Neural progenitor cell (in vitro differentiated cells): Measurements from ENCODE around the gene KNL1. TPM values are rescaled to one million over a fixed set of nuclear protein-coding genes. Genes with fewer than 3 reads are reported as not detected.

Experiments
- DNase-seq: peaks from one replicate; pipeline ENCODE4 v3.0.0-alpha.2; 2016; ENCODE audit warnings: low spot score
- H2AFZ ChIP-seq: fragments of 200-600 bp; sonication (generic); replicated peaks from 2 replicates; pipeline ENCODE4 v1.6.1; 2016; ENCODE audit warnings: antibody characterized with exemption
- H3F3A ChIP-seq: fragments of 200-600 bp; sonication (generic); 2 replicates; pipeline ENCODE4 v1.6.1; 2016; ENCODE audit warnings: antibody characterized with exemption, low read depth
- H3K27ac ChIP-seq: fragments of 200-600 bp; sonication (generic); 2 replicates; pipeline ENCODE4 v1.5.1; 2016; ENCODE audit warnings: mild to moderate bottlenecking
- H3K27me3 ChIP-seq: fragments of 200-600 bp; sonication (generic); 2 replicates; pipeline ENCODE4 v1.6.1; 2016; ENCODE audit warnings: mild to moderate bottlenecking, moderate library complexity
- H3K36me3 ChIP-seq: fragments of 200-600 bp; sonication (generic); 2 replicates; pipeline ENCODE4 v1.5.1; 2016
- H3K4me1 ChIP-seq: fragments of 200-600 bp; sonication (generic); 2 replicates; pipeline ENCODE4 v1.6.1; 2016; ENCODE audit warnings: mixed run types
- H3K4me2 ChIP-seq: fragments of 200-600 bp; sonication (generic); 2 replicates; pipeline ENCODE4 v1.6.1; 2016
- H3K4me3 ChIP-seq: fragments of 200-600 bp; sonication (generic); 2 replicates; pipeline ENCODE4 v1.5.1; 2016
- H3K79me2 ChIP-seq: fragments of 200-600 bp; sonication (generic); 2 replicates; pipeline ENCODE4 v1.6.1; 2016; ENCODE audit warnings: low read depth
- H3K9ac ChIP-seq: fragments of 200-600 bp; sonication (generic); 2 replicates; pipeline ENCODE4 v1.6.1; 2016
- H3K9me3 ChIP-seq: fragments of 200-600 bp; sonication (generic); 2 replicates; pipeline ENCODE4 v1.5.1; 2016; ENCODE audit warnings: low read depth
- H4K20me1 ChIP-seq: fragments of 200-600 bp; sonication (generic); 2 replicates; pipeline ENCODE4 v1.6.1; 2016; ENCODE audit warnings: low read depth
- H3K27ac Mint-ChIP-seq: 3 replicates; pipeline ENCODE4 v1.8.0; 2021; ENCODE audit warnings: mixed read lengths
- H3K27me3 Mint-ChIP-seq: 2 replicates; pipeline ENCODE4 v1.8.0; 2022; ENCODE audit warnings: low read depth, mild to moderate bottlenecking, inconsistent platforms, moderate library complexity, mixed read lengths; ENCODE audit not compliant: insufficient read depth
- H3K36me3 Mint-ChIP-seq: 3 replicates; pipeline ENCODE4 v1.8.0; 2021; ENCODE audit warnings: mixed read lengths
- H3K4me1 Mint-ChIP-seq: 3 replicates; pipeline ENCODE4 v1.8.0; 2021; ENCODE audit warnings: mixed read lengths
- H3K4me3 Mint-ChIP-seq: 3 replicates; pipeline ENCODE4 v1.8.0; 2021; ENCODE audit warnings: mild to moderate bottlenecking, moderate library complexity, mixed read lengths
- H3K9me3 Mint-ChIP-seq: 3 replicates; pipeline ENCODE4 v1.8.0; 2020; ENCODE audit warnings: mixed read lengths
- EZH2 ChIP-seq: fragments of 200-600 bp; sonication (generic); IDR thresholded peaks from 2 replicates; pipeline ENCODE4 v1.6.1; 2017; ENCODE audit warnings: antibody characterized with exemption, mild to moderate bottlenecking, moderate library complexity
- EZH2phosphoT487 ChIP-seq: fragments of 200-600 bp; sonication (generic); IDR thresholded peaks from 2 replicates; pipeline ENCODE4 v1.6.1; 2017; ENCODE audit warnings: antibody characterized with exemption
- total RNA-seq: library from RNA; depleted of rRNA; stranded (reverse); fragments of >200 nt; gene quantifications from 2 replicates; pipeline ENCODE4 v1.2.3, GENCODE V29; 2015; ENCODE audit warnings: low replicate concordance
- TF ChIP-seq, protein P1 (sequence below): fragments of 200-600 bp; sonication (generic); IDR thresholded peaks from 2 replicates; pipeline ENCODE4 v1.5.1; 2017; ENCODE audit warnings: antibody characterized with exemption, mild to moderate bottlenecking

Gene KNL1
- total RNA-seq, 1 donor from 2014 or later = 125 TPM

DNA sequence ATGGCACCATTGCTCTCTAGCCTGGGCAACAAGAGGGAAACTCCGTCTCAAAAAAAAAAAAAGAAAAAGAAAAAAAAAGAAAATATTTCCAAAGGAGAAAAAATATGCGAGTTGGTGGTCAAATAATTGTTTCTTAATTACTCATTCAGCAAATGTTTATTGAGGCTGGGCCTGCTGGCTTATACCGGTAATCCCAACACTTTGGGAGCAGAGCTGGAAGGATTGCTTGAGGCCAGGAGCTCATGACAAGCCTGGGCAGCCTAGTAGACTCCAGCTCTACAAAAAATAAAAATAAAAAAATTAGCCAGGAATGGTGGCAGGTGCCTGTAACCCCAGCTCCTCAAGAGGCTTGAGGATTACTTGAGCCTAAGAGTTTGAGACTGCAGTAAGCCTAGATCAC, 4.1 kb downstream of the KNL1 start:
- H3K4me1 ChIP-seq = peaks cover 9% of the 10 kb centered on the region
- no peak overlapping the region for H3K27ac ChIP-seq
- H2AFZ ChIP-seq = no peak overlapping the region
- no peak overlapping the region for H3K4me3 Mint-ChIP-seq
- peaks cover 9% of the 10 kb centered on the region for H3K4me1 Mint-ChIP-seq
- no peaks in the 10 kb centered on the region for H4K20me1 ChIP-seq
- peaks cover 19% of the 10 kb centered on the region for H3F3A ChIP-seq
- no peak overlapping the region for H3K4me3 ChIP-seq
- peaks cover 5% of the 10 kb centered on the region for H3K36me3 Mint-ChIP-seq
- H3K27me3 Mint-ChIP-seq = peaks cover 13% of the 10 kb centered on the region
- H3K27ac Mint-ChIP-seq = no peak overlapping the region
- H3K9me3 Mint-ChIP-seq = peaks cover 3% of the 10 kb centered on the region
- H3K27me3 ChIP-seq = no peaks in the 10 kb centered on the region
- H3K9ac ChIP-seq = no peak overlapping the region
- TF ChIP-seq EZH2phosphoT487 (no peak), EZH2 (no peak)
- TF ChIP-seq, protein P1, sequence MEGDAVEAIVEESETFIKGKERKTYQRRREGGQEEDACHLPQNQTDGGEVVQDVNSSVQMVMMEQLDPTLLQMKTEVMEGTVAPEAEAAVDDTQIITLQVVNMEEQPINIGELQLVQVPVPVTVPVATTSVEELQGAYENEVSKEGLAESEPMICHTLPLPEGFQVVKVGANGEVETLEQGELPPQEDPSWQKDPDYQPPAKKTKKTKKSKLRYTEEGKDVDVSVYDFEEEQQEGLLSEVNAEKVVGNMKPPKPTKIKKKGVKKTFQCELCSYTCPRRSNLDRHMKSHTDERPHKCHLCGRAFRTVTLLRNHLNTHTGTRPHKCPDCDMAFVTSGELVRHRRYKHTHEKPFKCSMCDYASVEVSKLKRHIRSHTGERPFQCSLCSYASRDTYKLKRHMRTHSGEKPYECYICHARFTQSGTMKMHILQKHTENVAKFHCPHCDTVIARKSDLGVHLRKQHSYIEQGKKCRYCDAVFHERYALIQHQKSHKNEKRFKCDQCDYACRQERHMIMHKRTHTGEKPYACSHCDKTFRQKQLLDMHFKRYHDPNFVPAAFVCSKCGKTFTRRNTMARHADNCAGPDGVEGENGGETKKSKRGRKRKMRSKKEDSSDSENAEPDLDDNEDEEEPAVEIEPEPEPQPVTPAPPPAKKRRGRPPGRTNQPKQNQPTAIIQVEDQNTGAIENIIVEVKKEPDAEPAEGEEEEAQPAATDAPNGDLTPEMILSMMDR = no peak
- no peak for DNase-seq
- H3K4me2 ChIP-seq = no peak overlapping the region
- H3K9me3 ChIP-seq = no peaks in the 10 kb centered on the region
- peaks cover 67% of the 10 kb centered on the region for H3K79me2 ChIP-seq
- H3K36me3 ChIP-seq = no peaks in the 10 kb centered on the region

GRCh38 chr15:40598672-40599071, 4.6 kb downstream of the KNL1 start:
- Mint-ChIP-seq H3K36me3 (peaks cover 4% of the 10 kb centered on the region), H3K4me3 (no peak overlapping the region), H3K9me3 (peaks cover 2% of the 10 kb centered on the region), H3K4me1 (peaks cover 8% of the 10 kb centered on the region), H3K27ac (no peak overlapping the region), H3K27me3 (peaks cover 10% of the 10 kb centered on the region)
- Histone ChIP-seq H3K9me3 (no peaks in the 10 kb centered on the region), H4K20me1 (no peaks in the 10 kb centered on the region), H3K36me3 (no peaks in the 10 kb centered on the region), H3K4me2 (no peak overlapping the region), H2AFZ (no peak overlapping the region), H3F3A (peaks cover 16% of the 10 kb centered on the region), H3K27ac (no peak overlapping the region), H3K79me2 (peaks cover 67% of the 10 kb centered on the region), H3K4me1 (peaks cover 9% of the 10 kb centered on the region), H3K4me3 (no peak overlapping the region), H3K9ac (no peak overlapping the region), H3K27me3 (no peaks in the 10 kb centered on the region)
- no peak for DNase-seq
- TF ChIP-seq, protein P1 = no peak
- TF ChIP-seq EZH2 = no peak
- TF ChIP-seq EZH2phosphoT487 = no peak

GRCh38 chr15:40600956-40601355, 6.9 kb downstream of the KNL1 start:
- H3K4me3 Mint-ChIP-seq = no peak overlapping the region
- Histone ChIP-seq H2AFZ (no peak overlapping the region), H3K27me3 (no peaks in the 10 kb centered on the region), H3K4me2 (no peak overlapping the region), H3K36me3 (no peaks in the 10 kb centered on the region), H3K4me1 (no peaks in the 10 kb centered on the region), H3K9me3 (no peaks in the 10 kb centered on the region), H3K9ac (no peak overlapping the region), H3K27ac (no peak overlapping the region), H4K20me1 (no peaks in the 10 kb centered on the region), H3F3A (no peaks in the 10 kb centered on the region), H3K79me2 (peaks cover 52% of the 10 kb centered on the region), H3K4me3 (no peak overlapping the region)
- no peak for TF ChIP-seq EZH2
- TF ChIP-seq, protein P1 = no peak
- no peak for TF ChIP-seq EZH2phosphoT487
- H3K27me3 Mint-ChIP-seq = peaks cover 2% of the 10 kb centered on the region
- no peak for DNase-seq
- no peak overlapping the region for H3K27ac Mint-ChIP-seq
- no peaks in the 10 kb centered on the region for H3K9me3 Mint-ChIP-seq
- no peaks in the 10 kb centered on the region for H3K36me3 Mint-ChIP-seq
- no peaks in the 10 kb centered on the region for H3K4me1 Mint-ChIP-seq
